Measurements from ENCODE around the gene GJB5. TPM values are rescaled to one million over a fixed set of nuclear protein-coding genes. Genes with fewer than 3 reads are reported as not detected.
"Not testable (repeated sequence)": the region's sequence is repeated elsewhere in the genome, so short reads cannot be mapped to it uniquely, and the experiment has no call there.

GJB5 gene
- total RNA-seq, 1 donor from 2014 or later = not detected

DNA sequence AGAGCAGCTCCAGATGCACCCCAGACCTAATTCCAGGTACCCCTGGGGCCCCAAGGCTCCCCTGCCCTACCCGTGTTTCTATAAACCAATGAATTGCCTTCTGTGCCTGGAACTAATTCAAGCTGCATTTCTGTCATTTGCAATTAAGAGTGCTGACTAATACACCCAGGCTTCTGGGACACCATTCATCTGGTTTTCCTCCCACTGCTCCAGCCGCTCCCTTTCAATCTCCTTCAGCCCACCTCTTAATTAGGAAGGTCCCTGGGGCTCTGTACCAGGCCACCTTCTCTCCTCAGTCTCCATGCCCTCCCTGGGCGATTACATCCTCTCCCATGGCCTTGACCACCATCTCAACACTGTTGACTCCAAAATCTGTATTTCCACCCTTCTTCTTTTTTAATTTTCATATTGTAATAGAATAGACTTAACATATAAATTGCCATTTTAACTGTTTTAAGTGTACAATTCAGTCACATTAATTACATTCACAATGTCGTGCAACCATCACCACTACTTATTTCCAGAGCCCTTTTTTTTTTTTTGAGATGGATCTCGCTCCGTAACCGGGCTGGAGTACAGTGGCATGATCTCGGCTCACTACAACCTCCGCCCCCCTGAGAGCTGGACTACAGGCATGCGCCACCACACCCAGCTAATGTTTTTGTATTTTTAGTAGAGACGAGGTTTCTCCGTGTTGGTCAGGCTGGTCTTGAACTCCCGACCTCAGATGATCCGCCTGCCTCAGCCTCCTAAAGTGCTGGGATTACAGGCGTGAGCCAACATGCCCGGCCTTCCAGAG, 16.9 kb downstream of the GJB5 start:
- no peak for TF ChIP-seq CTCF (conservative IDR thresholded peaks at IDR 0.05; ENCODE audit: low read depth, low read length)
- H3K4me3 ChIP-seq (ENCODE audit: low read depth, low read length) = no peak overlapping the region
- no peak for DNase-seq (ENCODE audit: low read depth)

DNA sequence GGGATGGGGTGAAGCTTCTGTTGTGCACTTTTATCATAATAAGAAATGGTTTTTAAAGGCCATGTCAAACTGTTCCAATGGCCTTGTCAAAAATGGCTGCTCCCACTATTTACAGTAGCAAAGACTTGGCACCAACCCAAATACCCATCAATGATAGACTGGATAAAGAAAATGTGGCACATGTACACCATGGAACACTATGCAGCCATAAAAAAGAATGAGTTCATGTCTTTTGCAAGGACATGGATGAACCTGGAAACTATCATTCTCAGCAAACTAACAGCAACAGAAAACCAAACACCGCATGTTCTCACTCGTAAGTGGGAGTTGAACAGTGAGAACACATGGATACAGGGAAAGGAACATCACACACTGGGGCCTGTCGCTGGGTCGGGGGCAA, 18.3 kb downstream of the GJB5 start:
- not testable (repeated sequence) for H3K4me3 ChIP-seq (ENCODE audit: low read depth, low read length); DNase-seq (ENCODE audit: low read depth)

DNA sequence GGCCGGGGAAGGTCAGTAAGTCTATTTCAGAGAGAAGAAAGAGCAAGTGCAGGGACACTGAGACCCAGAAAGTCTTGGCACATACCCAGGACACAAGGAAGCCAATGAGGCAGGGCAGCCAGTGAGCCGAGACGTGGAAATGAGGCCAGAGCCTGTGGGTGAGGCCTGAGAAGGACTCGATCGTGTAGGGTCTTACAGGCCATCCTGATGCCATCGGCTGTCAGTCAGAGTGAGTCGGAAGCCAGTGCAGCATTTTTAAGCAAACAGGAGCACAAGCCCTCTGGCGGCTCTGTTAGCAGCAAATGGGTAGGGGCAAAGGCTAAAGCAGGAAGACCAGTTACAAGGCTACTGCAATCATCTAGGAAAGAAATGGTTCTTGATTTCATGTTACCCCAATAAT, 20.1 kb downstream of the GJB5 start:
- DNase-seq (ENCODE audit: low read depth) = no peak
- H3K4me3 ChIP-seq (ENCODE audit: low read depth, low read length) = no peak overlapping the region
- peak; percentile 24 for TF ChIP-seq CTCF (conservative IDR thresholded peaks at IDR 0.05; ENCODE audit: low read depth, low read length)

DNA sequence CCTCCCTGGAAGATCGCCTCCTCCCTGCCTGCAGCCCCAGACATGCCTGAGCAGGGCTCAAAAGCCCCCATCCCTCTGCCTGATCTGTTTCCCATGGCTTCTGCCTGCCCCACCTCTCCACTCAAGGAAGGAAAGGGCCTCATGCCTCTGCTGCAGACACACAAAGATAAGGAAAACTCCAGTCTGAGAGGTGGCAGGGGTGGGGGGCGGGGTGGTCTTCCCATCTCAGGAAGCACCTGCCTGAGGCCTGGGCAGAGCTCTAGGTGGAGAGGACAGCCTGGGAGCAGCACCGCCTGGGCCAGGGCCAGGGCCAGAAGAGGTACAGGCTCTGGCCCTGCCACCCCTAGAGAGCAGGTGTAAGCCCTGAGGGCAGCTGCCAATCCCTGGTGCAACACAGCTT, 22.1 kb downstream of the GJB5 start:
- TF ChIP-seq CTCF (conservative IDR thresholded peaks at IDR 0.05; ENCODE audit: low read depth, low read length) = no peak
- no peak overlapping the region for H3K4me3 ChIP-seq (ENCODE audit: low read depth, low read length)
- DNase-seq (ENCODE audit: low read depth) = no peak

GRCh38 chr1:34777519-34778321, 22.9 kb downstream of the GJB5 start:
- no peak overlapping the region for H3K4me3 ChIP-seq (ENCODE audit: low read depth, low read length)
- TF ChIP-seq CTCF (conservative IDR thresholded peaks at IDR 0.05; ENCODE audit: low read depth, low read length) = no peak

GRCh38 chr1:34778381-34778780, 23.5 kb downstream of the GJB5 start:
- DNase-seq (ENCODE audit: low read depth) = no peak
- H3K4me3 ChIP-seq (ENCODE audit: low read depth, low read length) = no peak overlapping the region
- TF ChIP-seq CTCF (conservative IDR thresholded peaks at IDR 0.05; ENCODE audit: low read depth, low read length) = no peak

More at GRCh38 chr1:34777519-34778321, 22.9 kb downstream of the GJB5 start:
- DNase-seq (ENCODE audit: low read depth) = no peak

DNA sequence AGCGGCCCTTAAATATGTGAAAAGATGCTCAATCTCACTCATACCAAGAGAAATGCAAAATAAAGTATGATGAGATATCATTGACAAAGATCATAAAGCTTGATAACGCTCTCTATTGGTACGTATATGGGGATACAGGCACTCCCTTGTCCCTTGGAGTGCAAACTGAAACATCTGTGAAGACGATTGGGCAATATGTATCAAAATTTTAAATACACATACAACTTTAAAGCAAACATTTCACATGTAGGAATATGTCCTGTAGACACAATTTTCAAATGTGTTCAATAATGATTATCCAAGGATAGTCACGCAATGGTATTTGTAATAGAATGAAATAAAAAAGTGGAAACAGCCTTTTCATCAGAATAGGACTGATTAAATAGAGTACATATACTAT, 24.2 kb downstream of the GJB5 start:
- no peak for DNase-seq (ENCODE audit: low read depth)
- TF ChIP-seq CTCF (conservative IDR thresholded peaks at IDR 0.05; ENCODE audit: low read depth, low read length) = no peak
- no peak overlapping the region for H3K4me3 ChIP-seq (ENCODE audit: low read depth, low read length)
